ENCODE data around the gene MBP. TPM values are rescaled to one million over a fixed set of nuclear protein-coding genes. Genes with fewer than 3 reads are reported as not detected.

The MBP gene
- polyA plus RNA-seq, 1 donor: 28.8 TPM

DNA sequence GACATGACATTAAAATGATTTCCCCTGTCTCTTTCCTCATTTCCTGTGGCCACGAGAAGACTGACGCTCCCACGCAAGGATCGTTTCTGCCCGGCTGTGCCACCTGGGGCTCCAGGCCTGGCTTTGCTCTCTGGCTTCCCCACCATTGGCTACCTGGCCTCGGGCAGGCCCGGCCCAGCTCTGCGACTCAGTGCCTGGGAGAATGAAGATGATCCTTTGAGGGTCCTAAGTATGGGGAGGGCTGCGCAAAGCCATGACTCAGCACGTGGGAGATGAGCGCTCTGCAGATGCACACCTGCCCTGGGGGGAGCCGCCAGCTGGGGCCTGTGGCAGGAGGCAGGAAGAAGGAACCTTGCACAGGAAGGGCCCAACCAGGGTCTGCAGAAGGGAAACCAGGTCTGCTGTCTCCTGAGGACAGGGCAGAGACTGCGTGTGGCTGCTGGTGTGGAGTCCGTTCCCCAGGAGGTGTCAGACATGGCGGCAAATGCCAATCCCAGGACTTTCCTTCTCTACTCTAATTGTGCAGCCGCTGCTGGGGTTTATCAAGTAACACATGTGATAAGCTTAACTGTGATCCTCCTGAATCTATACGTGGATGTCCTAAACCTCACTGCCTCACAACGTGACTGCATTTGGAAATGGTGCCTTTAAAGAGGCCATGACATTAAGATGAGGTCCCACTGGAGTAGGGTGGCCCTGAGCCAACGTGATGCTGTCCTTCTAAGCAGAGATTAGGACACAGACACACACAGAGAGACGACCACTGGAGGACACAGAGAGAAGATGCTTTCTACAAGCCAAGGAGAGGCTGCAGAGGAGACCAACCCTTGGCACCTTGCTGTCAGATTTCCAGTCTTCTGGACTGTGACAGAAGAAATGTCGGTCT lies 32.9 kb downstream of the MBP start:
- H3K4me1 ChIP-seq (ENCODE audit: control insufficient read depth, insufficient read depth, low read length): peaks cover 19% of the 10 kb centered on the region
- no peak overlapping the region for H3K4me3 ChIP-seq (ENCODE audit: low read length)
- H3K36me3 ChIP-seq (ENCODE audit: control insufficient read depth, insufficient read depth, low read length): peaks cover 38% of the 10 kb centered on the region
- DNase-seq: no peak
- 80% methylated on average over 1 of the region's 21 CpGs for WGBS (ENCODE audit: insufficient coverage, low lambda C conversion rate)
- H3K9me3 ChIP-seq (ENCODE audit: control insufficient read depth, low read depth, low read length): no peaks in the 10 kb centered on the region
- H3K27ac ChIP-seq (ENCODE audit: low read length): no peak overlapping the region
- H3K27me3 ChIP-seq (ENCODE audit: control insufficient read depth, insufficient read depth, low read length): no peaks in the 10 kb centered on the region

DNA sequence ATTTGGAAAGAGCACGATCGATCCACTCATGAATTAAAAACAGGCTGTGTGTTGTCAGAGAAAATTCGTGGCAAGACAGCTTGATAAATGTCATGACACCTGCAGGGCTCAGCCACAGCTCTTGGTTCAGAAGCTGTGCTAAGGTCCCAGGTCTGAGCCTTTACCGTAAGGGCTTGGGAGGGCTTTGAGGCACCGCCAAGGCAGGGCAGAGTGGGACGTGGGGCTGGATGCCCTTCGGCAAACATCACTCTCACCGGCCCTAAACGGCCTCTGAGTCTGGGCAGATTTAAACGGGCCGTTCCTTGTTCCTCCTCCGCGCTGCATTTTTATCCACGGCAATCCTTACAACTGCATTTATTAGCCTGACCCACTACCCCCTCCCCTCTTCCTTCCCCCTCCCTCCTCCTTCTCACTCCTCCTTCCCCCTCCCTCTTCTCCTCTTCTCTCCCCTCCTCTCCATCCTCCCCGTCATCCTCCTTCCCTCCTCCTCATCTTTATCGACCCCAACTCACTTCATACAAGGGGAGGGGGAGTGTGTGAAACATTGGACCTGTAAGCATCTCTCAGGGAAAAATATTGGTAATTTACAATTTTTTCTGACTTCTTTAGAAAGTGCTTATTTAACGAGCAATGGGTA lies 33.9 kb downstream of the MBP start:
- no peak overlapping the region for H3K27ac ChIP-seq (ENCODE audit: low read length)
- H3K4me3 ChIP-seq (ENCODE audit: low read length): no peak overlapping the region
- H3K36me3 ChIP-seq (ENCODE audit: control insufficient read depth, insufficient read depth, low read length): peaks cover 34% of the 10 kb centered on the region
- peaks cover 13% of the 10 kb centered on the region for H3K4me1 ChIP-seq (ENCODE audit: control insufficient read depth, insufficient read depth, low read length)
- no peak for DNase-seq
- 82% methylated on average over 2 of the region's 17 CpGs for WGBS (ENCODE audit: insufficient coverage, low lambda C conversion rate)
- H3K9me3 ChIP-seq (ENCODE audit: control insufficient read depth, low read depth, low read length): no peaks in the 10 kb centered on the region
- H3K27me3 ChIP-seq (ENCODE audit: control insufficient read depth, insufficient read depth, low read length): no peaks in the 10 kb centered on the region

DNA sequence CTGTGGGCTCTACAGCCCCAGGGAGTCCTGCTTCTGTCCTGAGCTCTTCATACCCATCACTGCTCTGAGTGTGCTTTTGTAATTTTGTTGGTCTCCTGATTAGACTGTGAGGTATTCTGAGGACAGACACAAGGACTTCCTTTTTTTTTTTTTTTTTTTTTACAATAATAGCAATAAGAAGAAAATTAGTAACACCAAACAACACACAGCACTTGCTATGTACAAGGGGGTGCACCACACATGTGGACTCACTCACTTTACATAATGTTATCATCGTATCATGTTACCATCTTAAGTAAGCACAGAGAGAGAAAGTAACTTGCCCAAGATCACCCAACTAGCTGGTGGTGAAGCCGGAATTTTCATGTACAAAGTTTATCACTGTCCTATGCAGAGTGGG lies 34.6 kb downstream of the MBP start:
- Histone ChIP-seq H3K4me3 (ENCODE audit: low read length) (no peak overlapping the region), H3K4me1 (ENCODE audit: control insufficient read depth, insufficient read depth, low read length) (peaks cover 10% of the 10 kb centered on the region)

DNA sequence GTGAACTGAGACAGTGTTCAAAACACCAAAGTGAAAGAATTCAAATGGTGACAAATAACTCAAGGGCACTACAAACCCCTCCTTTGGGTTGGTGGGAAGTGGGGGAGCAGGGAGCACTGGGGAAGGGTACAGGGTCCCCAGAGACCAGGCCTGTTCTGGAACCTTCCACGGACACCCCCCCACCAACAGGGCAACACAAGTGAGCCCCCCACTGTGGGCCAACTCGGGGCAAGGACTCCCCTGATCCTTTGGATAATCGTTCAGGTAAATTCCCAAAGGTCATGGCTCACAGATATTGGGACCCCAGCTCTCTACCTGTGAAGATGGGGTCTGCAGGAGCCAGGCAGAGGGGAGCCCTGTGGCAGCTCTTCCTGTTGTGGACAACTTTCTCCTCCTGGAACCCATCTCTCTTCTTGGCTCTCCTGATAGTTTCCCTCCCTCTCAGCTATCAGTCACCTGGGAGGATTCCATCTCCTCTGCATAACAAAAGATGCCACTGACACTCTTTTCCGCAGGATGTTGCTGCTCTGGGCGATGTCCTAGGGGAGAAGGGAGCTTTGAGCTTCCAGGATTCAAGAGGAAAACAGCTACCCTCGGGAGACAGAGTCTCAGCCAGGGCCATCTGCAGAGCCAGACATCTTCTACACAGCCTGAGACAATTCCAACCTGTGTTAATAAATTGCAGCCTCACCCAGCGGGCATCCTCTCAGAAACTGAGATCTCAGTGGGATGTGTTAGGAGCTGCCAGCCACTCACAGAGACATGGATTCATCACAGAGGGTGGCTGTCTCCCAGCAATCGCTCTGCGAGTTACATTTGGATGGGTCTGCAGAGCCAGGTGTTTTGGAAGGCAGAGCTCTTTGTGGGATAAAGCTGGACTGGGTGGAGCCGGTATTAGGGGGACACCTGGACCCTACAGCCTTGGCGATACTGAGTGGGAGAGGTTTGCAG lies 35.4 kb downstream of the MBP start:
- no CpG with 5 or more reads among the region's 11 CpGs for WGBS (ENCODE audit: insufficient coverage, low lambda C conversion rate)
- Histone ChIP-seq H3K4me1 (ENCODE audit: control insufficient read depth, insufficient read depth, low read length) (peaks cover 10% of the 10 kb centered on the region), H3K4me3 (ENCODE audit: low read length) (no peak overlapping the region), H3K9me3 (ENCODE audit: control insufficient read depth, low read depth, low read length) (no peaks in the 10 kb centered on the region), H3K27ac (ENCODE audit: low read length) (no peak overlapping the region), H3K27me3 (ENCODE audit: control insufficient read depth, insufficient read depth, low read length) (no peaks in the 10 kb centered on the region), H3K36me3 (ENCODE audit: control insufficient read depth, insufficient read depth, low read length) (peaks cover 30% of the 10 kb centered on the region)
- no peak for DNase-seq

More for the DNA sequence above, 34.6 kb downstream of the MBP start:
- WGBS (ENCODE audit: insufficient coverage, low lambda C conversion rate): 100% methylated on average over 1 of the region's 2 CpGs
- no peak overlapping the region for H3K27ac ChIP-seq (ENCODE audit: low read length)
- H3K27me3 ChIP-seq (ENCODE audit: control insufficient read depth, insufficient read depth, low read length): no peaks in the 10 kb centered on the region
- H3K36me3 ChIP-seq (ENCODE audit: control insufficient read depth, insufficient read depth, low read length): peaks cover 32% of the 10 kb centered on the region
- H3K9me3 ChIP-seq (ENCODE audit: control insufficient read depth, low read depth, low read length): no peaks in the 10 kb centered on the region
- DNase-seq: no peak

DNA sequence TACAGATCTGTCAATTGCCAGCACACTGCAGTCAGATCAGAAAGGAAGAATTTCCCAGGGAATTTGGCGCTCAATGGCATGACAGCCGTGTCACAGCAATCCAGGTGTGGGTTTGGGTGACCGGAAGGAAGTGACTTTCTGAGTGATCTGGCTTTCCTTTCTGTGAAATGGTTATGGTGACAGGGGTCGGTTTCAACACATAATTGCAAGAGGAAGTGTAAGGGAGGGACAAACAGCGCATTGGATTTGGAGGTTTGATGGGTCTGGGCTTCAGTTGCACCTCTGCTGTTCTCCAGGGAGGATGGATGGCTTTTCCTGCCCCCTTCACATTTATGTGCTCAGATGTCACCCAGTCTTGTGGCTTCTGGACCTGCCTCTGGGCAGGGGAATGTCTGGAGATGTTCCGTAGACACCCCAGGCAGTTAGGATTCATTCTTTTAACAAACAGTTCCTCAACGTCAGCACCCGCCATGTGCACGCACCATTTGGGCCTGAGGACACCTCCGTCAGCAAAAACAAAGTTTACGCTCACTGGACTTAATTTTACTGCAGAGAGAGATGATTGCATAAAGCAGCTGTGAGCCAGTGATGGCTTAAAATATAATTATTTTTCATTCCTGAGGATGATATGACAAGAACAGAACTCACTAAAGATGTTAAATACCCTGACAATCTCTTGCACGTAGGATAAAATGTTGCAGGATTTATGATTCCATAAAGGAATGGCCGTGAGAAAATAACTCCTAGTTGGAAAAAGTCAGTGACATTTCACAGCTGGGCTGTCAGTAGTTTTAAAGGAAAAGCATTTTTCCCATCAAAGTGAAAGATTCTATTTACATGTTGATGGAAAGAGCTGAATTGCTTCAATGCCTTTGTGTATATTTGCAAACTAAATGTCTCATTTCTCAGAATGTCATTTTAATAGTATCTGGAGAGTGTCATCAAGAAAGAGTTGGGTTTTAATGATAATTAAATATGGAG lies 36.9 kb downstream of the MBP start:
- Histone ChIP-seq H3K9me3 (ENCODE audit: control insufficient read depth, low read depth, low read length) (no peaks in the 10 kb centered on the region), H3K27me3 (ENCODE audit: control insufficient read depth, insufficient read depth, low read length) (no peaks in the 10 kb centered on the region), H3K4me3 (ENCODE audit: low read length) (no peak overlapping the region), H3K4me1 (ENCODE audit: control insufficient read depth, insufficient read depth, low read length) (peaks cover 3% of the 10 kb centered on the region), H3K27ac (ENCODE audit: low read length) (peak overlapping the region; percentile 37), H3K36me3 (ENCODE audit: control insufficient read depth, insufficient read depth, low read length) (peaks cover 30% of the 10 kb centered on the region)
- WGBS (ENCODE audit: insufficient coverage, low lambda C conversion rate): 88% methylated on average over 3 of the region's 13 CpGs
- no peak for DNase-seq

DNA sequence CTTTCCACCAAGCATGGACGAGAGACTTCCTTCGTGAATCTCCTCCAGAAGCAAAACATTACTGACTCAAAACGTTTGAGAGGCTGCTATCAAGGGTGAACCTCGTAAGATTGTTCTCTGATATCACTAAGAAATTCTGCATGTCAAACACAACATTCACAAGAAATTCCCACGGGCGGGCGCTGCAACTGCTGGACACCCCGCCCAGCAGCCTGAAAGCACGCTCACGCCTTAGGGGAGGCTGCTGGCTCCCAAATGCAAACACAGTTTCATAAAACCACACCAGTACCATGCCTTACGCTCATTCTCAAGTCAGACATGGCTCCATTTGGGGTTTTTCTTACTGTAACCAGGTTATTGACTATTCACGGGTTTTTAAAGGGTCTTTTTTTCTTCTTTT lies 39.0 kb downstream of the MBP start:
- no peak for DNase-seq
- Histone ChIP-seq H3K36me3 (ENCODE audit: control insufficient read depth, insufficient read depth, low read length) (peaks cover 20% of the 10 kb centered on the region), H3K27me3 (ENCODE audit: control insufficient read depth, insufficient read depth, low read length) (no peaks in the 10 kb centered on the region), H3K27ac (ENCODE audit: low read length) (no peak overlapping the region), H3K9me3 (ENCODE audit: control insufficient read depth, low read depth, low read length) (no peaks in the 10 kb centered on the region), H3K4me1 (ENCODE audit: control insufficient read depth, insufficient read depth, low read length) (peaks cover 5% of the 10 kb centered on the region), H3K4me3 (ENCODE audit: low read length) (no peak overlapping the region)
- 82% methylated on average over 2 of the region's 12 CpGs for WGBS (ENCODE audit: insufficient coverage, low lambda C conversion rate)

DNA sequence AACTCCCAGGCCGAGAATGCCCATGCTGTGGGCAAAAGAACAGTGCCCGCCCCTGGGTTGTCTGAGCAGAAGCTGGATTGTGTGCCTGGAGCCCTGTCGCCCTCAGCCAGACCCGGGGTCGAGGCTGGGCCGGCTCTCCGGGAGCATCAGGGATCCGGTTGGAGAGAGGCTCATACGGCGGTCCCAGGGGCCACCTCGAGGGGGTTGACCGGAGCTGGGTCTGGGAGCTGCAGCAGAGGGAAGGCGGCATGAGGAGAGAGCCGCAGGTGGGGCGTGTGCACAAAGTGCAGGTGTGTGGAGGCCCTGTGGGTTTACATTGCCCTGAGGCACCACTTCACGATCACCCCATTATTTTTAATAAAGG lies 39.5 kb downstream of the MBP start:
- no peak overlapping the region for H3K27ac ChIP-seq (ENCODE audit: low read length)
- H3K4me3 ChIP-seq (ENCODE audit: low read length): no peak overlapping the region
- no peaks in the 10 kb centered on the region for H3K27me3 ChIP-seq (ENCODE audit: control insufficient read depth, insufficient read depth, low read length)
- H3K9me3 ChIP-seq (ENCODE audit: control insufficient read depth, low read depth, low read length): no peaks in the 10 kb centered on the region
- H3K36me3 ChIP-seq (ENCODE audit: control insufficient read depth, insufficient read depth, low read length): peaks cover 20% of the 10 kb centered on the region
- DNase-seq: no peak
- WGBS (ENCODE audit: insufficient coverage, low lambda C conversion rate): no CpG with 5 or more reads among the region's 16 CpGs
- peaks cover 8% of the 10 kb centered on the region for H3K4me1 ChIP-seq (ENCODE audit: control insufficient read depth, insufficient read depth, low read length)

DNA sequence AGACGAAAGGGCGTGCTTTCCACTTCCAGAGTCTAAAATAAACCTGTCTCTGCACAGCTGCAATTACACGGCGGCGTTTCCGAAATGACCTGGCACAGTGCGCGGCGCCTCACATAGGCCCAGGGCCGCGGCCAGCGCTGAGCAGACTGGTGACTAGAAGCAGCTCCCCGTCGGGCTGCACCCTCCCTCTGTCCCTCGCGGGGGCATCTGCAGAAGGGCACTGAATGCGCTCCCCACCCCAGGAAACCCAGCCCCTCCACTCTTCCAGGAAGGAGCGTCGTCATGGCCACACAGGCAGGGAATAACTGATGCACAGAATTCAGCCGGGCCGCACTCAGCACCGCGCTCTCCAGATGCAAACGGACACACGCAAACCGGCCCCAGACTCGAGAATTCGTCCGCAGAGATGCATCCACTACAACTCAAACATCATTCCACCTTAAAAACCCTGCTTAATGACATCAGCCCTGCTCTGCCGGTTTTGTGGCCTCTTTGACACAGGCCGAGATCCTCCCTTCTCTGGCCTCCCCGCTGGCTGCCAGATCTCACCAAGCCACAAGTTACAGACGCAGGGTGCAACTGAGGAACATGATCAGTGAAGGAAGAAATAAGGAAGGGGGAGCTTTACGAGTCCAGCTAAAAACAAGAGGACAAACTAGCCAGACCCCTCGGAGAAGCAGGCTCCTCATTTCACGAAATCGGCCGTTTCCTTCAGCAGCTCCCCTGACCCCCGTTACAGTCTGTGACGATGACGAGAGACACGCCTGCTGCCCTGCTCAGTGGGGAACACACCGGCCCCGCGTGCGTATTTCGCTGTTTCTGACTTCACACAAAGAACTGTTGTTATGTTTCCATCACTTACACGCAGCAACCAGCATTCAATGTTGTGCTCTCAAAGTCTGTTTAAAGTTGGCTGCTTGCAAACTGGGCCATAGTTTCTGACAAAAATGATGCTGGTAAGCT lies 40.2 kb downstream of the MBP start:
- Histone ChIP-seq H3K4me3 (ENCODE audit: low read length) (no peak overlapping the region), H3K36me3 (ENCODE audit: control insufficient read depth, insufficient read depth, low read length) (peaks cover 20% of the 10 kb centered on the region), H3K27ac (ENCODE audit: low read length) (no peak overlapping the region), H3K4me1 (ENCODE audit: control insufficient read depth, insufficient read depth, low read length) (peaks cover 13% of the 10 kb centered on the region), H3K9me3 (ENCODE audit: control insufficient read depth, low read depth, low read length) (no peaks in the 10 kb centered on the region), H3K27me3 (ENCODE audit: control insufficient read depth, insufficient read depth, low read length) (no peaks in the 10 kb centered on the region)
- DNase-seq: no peak
- WGBS (ENCODE audit: insufficient coverage, low lambda C conversion rate): no CpG with 5 or more reads among the region's 48 CpGs

DNA sequence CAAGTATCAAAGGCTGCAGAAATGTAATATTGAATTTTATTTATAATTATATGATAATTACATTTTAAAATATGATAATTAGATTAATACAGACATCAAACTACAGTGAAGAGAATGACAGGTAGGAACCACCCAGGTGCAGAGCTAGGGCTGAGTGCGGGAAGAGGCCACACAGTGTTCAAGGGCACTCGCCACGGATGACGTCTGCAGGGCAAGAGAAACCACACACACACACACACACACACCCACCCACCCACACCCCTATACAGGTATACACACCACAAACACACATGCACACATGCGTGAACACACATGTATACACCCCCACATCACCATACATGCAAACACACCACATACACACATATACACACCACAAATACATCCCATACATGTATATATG lies 41.2 kb downstream of the MBP start:
- H3K27me3 ChIP-seq (ENCODE audit: control insufficient read depth, insufficient read depth, low read length): no peaks in the 10 kb centered on the region
- H3K4me1 ChIP-seq (ENCODE audit: control insufficient read depth, insufficient read depth, low read length): peaks cover 18% of the 10 kb centered on the region
- no CpG with 5 or more reads among the region's 5 CpGs for WGBS (ENCODE audit: insufficient coverage, low lambda C conversion rate)
- H3K36me3 ChIP-seq (ENCODE audit: control insufficient read depth, insufficient read depth, low read length): peaks cover 13% of the 10 kb centered on the region
- no peak overlapping the region for H3K27ac ChIP-seq (ENCODE audit: low read length)
- H3K9me3 ChIP-seq (ENCODE audit: control insufficient read depth, low read depth, low read length): no peaks in the 10 kb centered on the region
- no peak overlapping the region for H3K4me3 ChIP-seq (ENCODE audit: low read length)
- no peak for DNase-seq

All from large intestine (tissue), 3 donors.